MM.1S (cell line): ENCODE results near the gene ISL2.

ENCODE experiments used
- CTCF ChIP-seq: fragments of 300-600 bp; sonication (generic); IDR thresholded peaks from 2 replicates; pipeline ENCODE4 v1.5.1; 2016; ENCODE audit warnings: antibody characterized with exemption, low read length, mixed read lengths
- EZH2 ChIP-seq: fragments of 300-600 bp; sonication (generic); optimal IDR thresholded peaks from 2 replicates; pipeline ENCODE3; 2017; ENCODE audit warnings: low read depth, mild to moderate bottlenecking, antibody characterized with exemption, low read length, mixed read lengths
- EZH2phosphoT487 ChIP-seq: fragments of 300-600 bp; sonication (generic); IDR thresholded peaks from 2 replicates; pipeline ENCODE4 v1.6.1; 2018; ENCODE audit warnings: antibody characterized with exemption, low read length

DNA sequence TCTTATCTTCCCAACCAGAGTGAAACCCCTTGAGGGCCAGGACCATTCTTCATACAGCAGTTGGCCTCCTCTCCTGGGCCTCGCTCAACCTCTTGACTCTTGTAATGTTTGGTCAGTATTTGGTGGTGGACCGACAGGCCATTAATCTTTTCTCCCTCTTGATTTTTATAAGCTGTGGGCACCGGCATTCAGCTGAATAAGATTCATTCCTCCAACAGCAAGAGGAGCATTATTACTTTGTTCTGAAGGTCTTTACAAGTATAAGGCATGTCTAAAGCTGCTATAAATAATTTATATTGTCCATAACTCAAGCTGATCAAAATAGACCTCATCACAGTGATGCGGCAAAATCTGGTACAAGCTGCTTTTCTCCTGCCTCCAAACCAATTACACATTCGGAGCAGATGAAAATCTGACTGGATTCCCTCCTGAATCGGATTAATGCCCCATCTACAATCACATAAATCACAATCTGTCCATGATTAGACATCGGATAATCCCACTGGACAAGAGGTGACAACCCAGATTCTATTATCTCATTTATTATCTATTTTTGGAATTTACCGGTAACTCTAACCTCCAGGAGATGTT is 8.4 kb upstream of the ISL2 start:
- TF ChIP-seq EZH2, result no peak
- no peak for TF ChIP-seq CTCF
- no peak for TF ChIP-seq EZH2phosphoT487
